Keratinocyte (primary cell): Measurements from ENCODE around the gene MBTPS2.

Experiments
- EZH2 ChIP-seq: IDR thresholded peaks from one replicate; pipeline ENCODE4 v1.6.1; 2012; ENCODE audit warnings: inconsistent platforms, mild to moderate bottlenecking, low read length, moderate library complexity
- TF ChIP-seq, protein P1 (sequence below), 3 experiments: IDR thresholded peaks in 1 of 3; conservative IDR thresholded peaks in 1 of 3; optimal IDR thresholded peaks in 1 of 3; 2 replicates in 2 of 3; 3 replicates in 1 of 3; pipeline versions ENCODE3 to v1.5.1; 2011; ENCODE audit warnings: low read length in 3 of 3, mild to moderate bottlenecking in 3 of 3, moderate library complexity in 2 of 3, control low read depth in 1 of 3, inconsistent platforms in 1 of 3; ENCODE audit not compliant: insufficient read depth in 2 of 3; ENCODE audit errors: extremely low read depth in 1 of 3

DNA sequence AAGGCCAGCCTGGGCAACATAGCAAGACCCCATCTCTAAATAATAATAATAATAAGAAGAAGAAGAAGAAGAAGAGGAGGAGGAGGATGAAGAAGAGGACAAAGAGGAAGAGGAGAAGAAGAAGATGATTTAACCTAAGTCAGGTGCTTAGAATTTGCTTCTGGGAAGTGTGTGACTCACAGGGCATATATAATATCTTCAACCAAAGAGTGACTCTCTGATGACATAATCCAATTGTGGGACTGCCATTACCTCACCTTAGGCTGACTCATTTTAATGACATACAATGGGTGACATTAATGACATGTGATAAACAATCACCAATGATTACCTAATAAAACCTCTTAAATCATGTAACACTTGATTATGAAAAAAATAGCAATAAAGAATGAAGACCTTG, 32.7 kb upstream of the MBTPS2 start:
- TF ChIP-seq, protein P1, sequence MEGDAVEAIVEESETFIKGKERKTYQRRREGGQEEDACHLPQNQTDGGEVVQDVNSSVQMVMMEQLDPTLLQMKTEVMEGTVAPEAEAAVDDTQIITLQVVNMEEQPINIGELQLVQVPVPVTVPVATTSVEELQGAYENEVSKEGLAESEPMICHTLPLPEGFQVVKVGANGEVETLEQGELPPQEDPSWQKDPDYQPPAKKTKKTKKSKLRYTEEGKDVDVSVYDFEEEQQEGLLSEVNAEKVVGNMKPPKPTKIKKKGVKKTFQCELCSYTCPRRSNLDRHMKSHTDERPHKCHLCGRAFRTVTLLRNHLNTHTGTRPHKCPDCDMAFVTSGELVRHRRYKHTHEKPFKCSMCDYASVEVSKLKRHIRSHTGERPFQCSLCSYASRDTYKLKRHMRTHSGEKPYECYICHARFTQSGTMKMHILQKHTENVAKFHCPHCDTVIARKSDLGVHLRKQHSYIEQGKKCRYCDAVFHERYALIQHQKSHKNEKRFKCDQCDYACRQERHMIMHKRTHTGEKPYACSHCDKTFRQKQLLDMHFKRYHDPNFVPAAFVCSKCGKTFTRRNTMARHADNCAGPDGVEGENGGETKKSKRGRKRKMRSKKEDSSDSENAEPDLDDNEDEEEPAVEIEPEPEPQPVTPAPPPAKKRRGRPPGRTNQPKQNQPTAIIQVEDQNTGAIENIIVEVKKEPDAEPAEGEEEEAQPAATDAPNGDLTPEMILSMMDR (optimal IDR thresholded peaks at IDR 0.05 in 1 of 3, IDR thresholded peaks at IDR 0.05 in 1 of 3, conservative IDR thresholded peaks at IDR 0.05 in 1 of 3; ENCODE audit: extremely low read depth in 1 of 3, insufficient read depth in 2 of 3, low read length in 3 of 3): no peak
- TF ChIP-seq EZH2: no peak
